GM12873 (cell line): Measurements from ENCODE around the gene SPATA31C2.

Experiments
- CTCF ChIP-seq: IDR thresholded peaks from 2 replicates; pipeline ENCODE4 v1.5.1; 2012; ENCODE audit warnings: low read depth, mild to moderate bottlenecking, moderate library complexity, low read length, control low read depth; ENCODE audit not compliant: insufficient read depth; ENCODE audit errors: missing control alignments

The SPATA31C2 gene

DNA sequence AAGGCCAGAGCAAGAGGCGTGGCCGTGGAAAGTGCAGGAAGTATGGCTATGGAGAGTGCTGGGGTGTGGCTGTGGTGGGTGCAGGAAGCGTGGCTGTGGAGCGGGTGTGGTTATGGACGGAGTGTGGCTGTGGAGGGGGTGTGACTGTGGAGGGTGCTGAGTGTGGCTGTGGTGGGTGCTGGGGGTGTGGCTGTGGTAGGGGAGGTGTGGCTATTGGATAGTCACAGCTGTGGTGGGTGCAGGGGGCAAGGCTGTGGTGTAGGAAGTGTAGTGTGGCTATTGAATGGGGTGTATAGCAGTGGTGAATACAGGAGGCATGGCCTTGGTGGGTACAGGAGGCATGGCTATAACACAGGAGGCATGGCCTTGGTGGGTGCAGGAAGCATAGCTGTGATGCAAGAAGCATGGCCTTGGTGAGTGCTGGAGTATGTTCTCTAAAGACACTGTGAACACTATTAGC lies 40.8 kb upstream of the SPATA31C2 start:
- TF ChIP-seq CTCF = no peak

- TF ChIP-seq CTCF = no peak
Measured at GRCh38 chr9:88178641-88179040, 40.4 kb upstream of the SPATA31C2 start.

- TF ChIP-seq CTCF = no peak
Measured at GRCh38 chr9:88177371-88177770, 39.1 kb upstream of the SPATA31C2 start.

DNA sequence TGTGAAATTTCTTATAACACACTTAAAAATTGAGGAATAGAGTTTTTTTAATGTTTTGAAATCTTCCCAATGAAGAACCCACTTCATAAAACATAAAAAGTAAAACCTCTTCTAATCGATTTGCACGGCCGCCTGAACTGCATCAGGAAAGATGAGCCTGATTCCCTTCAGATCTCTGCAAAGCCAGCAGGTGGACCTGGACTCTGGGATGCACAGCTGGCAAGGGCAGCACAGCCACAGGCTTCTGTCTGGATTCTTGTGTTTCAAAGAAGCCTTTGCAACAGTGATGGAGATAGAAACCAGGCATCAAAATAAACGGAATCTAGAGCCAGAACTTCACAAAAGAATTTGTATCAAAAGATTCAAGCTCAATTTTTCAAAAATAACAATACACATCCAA lies 36.0 kb upstream of the SPATA31C2 start:
- TF ChIP-seq CTCF = no peak

GRCh38 chr9:88173378-88173999 lies 35.2 kb upstream of the SPATA31C2 start:
- peak; percentile 53 for TF ChIP-seq CTCF

GRCh38 chr9:88169700-88170099 lies 31.4 kb upstream of the SPATA31C2 start:
- TF ChIP-seq CTCF = no peak

DNA sequence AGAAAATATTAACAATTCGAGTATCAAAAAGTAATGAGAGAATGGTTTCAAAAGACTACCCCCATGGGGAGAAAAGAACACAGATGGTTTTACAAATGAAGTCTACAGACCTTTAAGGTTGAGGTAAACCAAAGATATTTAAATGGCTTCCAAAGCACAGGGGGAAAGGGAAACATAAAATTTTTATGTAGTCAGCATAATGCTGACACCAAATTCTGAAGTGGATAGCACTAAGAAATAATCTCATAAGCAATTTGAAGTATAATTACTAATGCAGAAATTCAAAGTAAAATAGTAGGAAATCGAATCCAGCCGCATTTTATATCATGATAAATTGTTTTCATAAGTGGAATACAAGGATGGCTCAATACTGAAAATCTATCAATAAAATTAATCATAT lies 30.3 kb upstream of the SPATA31C2 start:
- no peak for TF ChIP-seq CTCF
